NCI-H1105 treated with DMSO at 0.1 percent for 48 hours (cell line): ENCODE measurements around the gene ASB3.

Experiments used
- DNase-seq: peaks from one replicate; lab custom pipeline; 2025; lab: John Stamatoyannopoulos, UW

ASB3 gene

GRCh38 chr2:53646788-53647187, 140.0 kb downstream of the ASB3 start:
- no peak for DNase-seq

- no peak for DNase-seq
Measured at GRCh38 chr2:53641290-53641689, 145.5 kb downstream of the ASB3 start.

GRCh38 chr2:53640466-53640865, 146.3 kb downstream of the ASB3 start:
- DNase-seq = no peak

- no peak for DNase-seq
Measured at GRCh38 chr2:53636596-53636995, 150.2 kb downstream of the ASB3 start.

GRCh38 chr2:53636109-53636508, 150.6 kb downstream of the ASB3 start:
- no peak for DNase-seq

GRCh38 chr2:53635694-53636093, 151.1 kb downstream of the ASB3 start:
- no peak for DNase-seq

- no peak for DNase-seq
Measured at GRCh38 chr2:53633441-53633840, 153.3 kb downstream of the ASB3 start.

GRCh38 chr2:53632714-53633113, 154.0 kb downstream of the ASB3 start:
- DNase-seq = no peak

GRCh38 chr2:53632126-53632460, 154.7 kb downstream of the ASB3 start:
- no peak for DNase-seq

- DNase-seq = no peak
Measured at GRCh38 chr2:53631313-53632125, 155.2 kb downstream of the ASB3 start.

- DNase-seq = no peak
Measured at GRCh38 chr2:53630026-53630606, 156.6 kb downstream of the ASB3 start.

- DNase-seq = no peak
Measured at GRCh38 chr2:53629501-53629900, 157.3 kb downstream of the ASB3 start.

GRCh38 chr2:53629001-53629400, 157.8 kb downstream of the ASB3 start:
- DNase-seq = no peak

- no peak for DNase-seq
Measured at GRCh38 chr2:53622141-53622540, 164.6 kb downstream of the ASB3 start.

GRCh38 chr2:53620981-53621380, 165.8 kb downstream of the ASB3 start:
- no peak for DNase-seq
